Hepatocyte (in vitro differentiated cells): ENCODE measurements around the gene TOX2. TPM values are rescaled to one million over a fixed set of nuclear protein-coding genes. Genes with fewer than 3 reads are reported as not detected.

Experiments
- DNase-seq: peaks from one replicate; pipeline ENCODE4 v3.0.0-alpha.2; 2016; ENCODE audit warnings: low spot score
- H2AFZ ChIP-seq: fragments of 200-600 bp; sonication (generic); 2 replicates; pipeline ENCODE4 v1.6.0; 2016; ENCODE audit warnings: antibody characterized with exemption, mild to moderate bottlenecking
- H3K27ac ChIP-seq: fragments of 200-600 bp; sonication (generic); 2 replicates; pipeline ENCODE4 v1.5.1; 2016; ENCODE audit warnings: mild to moderate bottlenecking
- H3K27me3 ChIP-seq: fragments of 200-600 bp; sonication (generic); 2 replicates; pipeline ENCODE4 v1.6.1; 2016
- H3K36me3 ChIP-seq: fragments of 200-600 bp; sonication (generic); replicated peaks from 2 replicates; pipeline ENCODE4 v1.5.1; 2016; ENCODE audit warnings: low read depth; ENCODE audit not compliant: insufficient read depth
- H3K4me1 ChIP-seq: fragments of 200-600 bp; sonication (generic); 2 replicates; pipeline ENCODE4 v1.5.1; 2016; ENCODE audit warnings: mild to moderate bottlenecking, moderate library complexity; ENCODE audit not compliant: insufficient read depth
- H3K4me2 ChIP-seq: fragments of 200-600 bp; sonication (generic); 2 replicates; pipeline ENCODE4 v1.6.0; 2016
- H3K4me3 ChIP-seq: fragments of 200-600 bp; sonication (generic); 2 replicates; pipeline ENCODE4 v1.5.1; 2016; ENCODE audit warnings: mild to moderate bottlenecking
- H3K79me2 ChIP-seq: fragments of 200-600 bp; sonication (generic); 2 replicates; pipeline ENCODE4 v1.6.0; 2017; ENCODE audit warnings: mild to moderate bottlenecking
- H3K9me2 ChIP-seq: fragments of 200-600 bp; sonication (generic); replicated peaks from 2 replicates; pipeline ENCODE4 v1.6.0; 2017; ENCODE audit warnings: mild to moderate bottlenecking; ENCODE audit not compliant: insufficient read depth
- H3K9me3 ChIP-seq: fragments of 200-600 bp; sonication (generic); 2 replicates; pipeline ENCODE4 v1.5.1; 2016; ENCODE audit warnings: low read depth, mild to moderate bottlenecking
- H4K20me1 ChIP-seq: fragments of 200-600 bp; sonication (generic); 2 replicates; pipeline ENCODE4 v1.6.0; 2016; ENCODE audit warnings: mild to moderate bottlenecking; ENCODE audit not compliant: insufficient read depth, poor library complexity, severe bottlenecking
- EZH2 ChIP-seq: fragments of 200-600 bp; sonication (generic); IDR thresholded peaks from 2 replicates; pipeline ENCODE4 v1.6.1; 2016; ENCODE audit warnings: antibody characterized with exemption, mild to moderate bottlenecking, borderline replicate concordance
- EZH2phosphoT487 ChIP-seq: fragments of 200-600 bp; sonication (generic); IDR thresholded peaks from one replicate; pipeline ENCODE4 v1.6.1; 2018; ENCODE audit warnings: antibody characterized with exemption, mild to moderate bottlenecking, low read depth, moderate library complexity; ENCODE audit not compliant: unreplicated experiment, severe bottlenecking
- WGBS: methylation state at CpG from one replicate; pipeline ENCODE4 v1.1.6; 2016; ENCODE audit warnings: low lambda C conversion rate; ENCODE audit errors: missing lambda C conversion rate; 5-methylcytosine and 5-hydroxymethylcytosine counted together
- polyA plus RNA-seq: library from polyadenylated mRNA; unstranded; fragments of >200 nt; fragmentation: Nextera tagmentation; extraction: Ambion mirVana; gene quantifications from 2 replicates; pipeline ENCODE4 v1.2.1, GENCODE V29; 2016
- total RNA-seq: library from RNA; depleted of rRNA; stranded (reverse); fragments of >200 nt; gene quantifications from 2 replicates; pipeline ENCODE4 v1.2.3, GENCODE V29; 2014
- TF ChIP-seq, protein P1 (sequence below): fragments of 200-600 bp; sonication (generic); IDR thresholded peaks from 2 replicates; pipeline ENCODE4 v1.5.1; 2016; ENCODE audit warnings: antibody characterized with exemption, mild to moderate bottlenecking; ENCODE audit not compliant: poor library complexity

Gene TOX2
- total and polyA plus RNA-seq, 2 experiments from 2014 or later = 0.87 to 12.1 TPM

DNA sequence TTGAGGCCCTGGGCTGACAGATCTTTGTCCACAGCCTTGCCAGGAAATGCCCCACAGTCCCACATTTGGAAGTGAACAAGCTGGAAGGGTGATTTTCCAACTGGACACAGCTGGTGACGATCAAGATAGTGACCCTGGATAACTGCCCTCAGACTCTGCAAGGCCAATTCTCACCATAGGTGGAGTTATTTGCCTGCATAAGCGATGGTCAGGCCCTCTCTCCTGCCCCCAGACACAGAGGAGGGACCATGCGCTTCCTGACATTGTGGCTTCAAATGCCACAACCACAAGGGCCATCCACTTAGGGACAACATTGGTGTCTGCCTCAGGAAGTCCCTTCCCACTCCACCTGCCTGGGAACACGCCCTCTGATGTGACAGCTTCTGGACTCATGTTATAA, 176.4 kb downstream of the TOX2 start:
- no peaks in the 10 kb centered on the region for H3K79me2 ChIP-seq
- no peak for DNase-seq
- WGBS = 88% methylated on average over 4 of the region's 4 CpGs

DNA sequence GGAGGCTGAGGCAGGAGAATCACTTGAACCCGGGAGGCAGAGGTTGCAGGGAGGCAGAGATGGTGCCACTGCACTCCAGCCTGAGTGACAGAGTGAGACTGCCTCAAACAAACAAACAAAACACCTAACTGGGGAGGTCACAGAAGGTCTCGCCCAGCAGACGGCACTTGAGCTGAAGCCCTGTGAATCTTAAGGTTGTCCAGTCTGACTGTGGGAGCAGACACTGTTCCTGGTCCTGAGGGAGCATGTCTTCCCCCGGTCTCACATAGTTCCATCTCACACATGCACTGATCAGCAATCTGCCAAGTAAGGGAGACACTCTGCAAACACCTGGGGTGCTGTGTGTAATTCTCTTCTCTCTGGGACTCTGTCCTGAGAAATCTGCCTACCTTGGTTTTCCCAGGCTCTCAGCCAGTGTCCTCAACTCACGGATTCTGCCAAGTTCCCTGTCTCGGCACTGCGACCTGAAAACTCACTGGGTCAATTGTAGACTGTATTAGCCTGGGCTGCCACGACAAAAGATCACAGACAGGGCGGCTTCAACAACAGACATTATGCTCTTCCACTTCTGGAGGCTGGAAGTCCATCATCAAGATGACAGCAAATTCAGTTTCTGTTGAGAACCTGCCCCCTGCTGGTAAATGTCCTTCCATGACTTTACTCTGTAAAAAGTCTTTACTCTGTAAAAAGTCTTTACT, 178.0 kb downstream of the TOX2 start:
- H3K36me3 ChIP-seq = no peaks in the 10 kb centered on the region
- no peak overlapping the region for H3K4me3 ChIP-seq
- no peaks in the 10 kb centered on the region for H3K4me1 ChIP-seq
- H3K9me3 ChIP-seq = no peaks in the 10 kb centered on the region
- peak; percentile 65 for DNase-seq
- no peaks in the 10 kb centered on the region for H4K20me1 ChIP-seq
- no peaks in the 10 kb centered on the region for H3K27me3 ChIP-seq
- WGBS = 74% methylated on average over 9 of the region's 9 CpGs
- H3K79me2 ChIP-seq = no peaks in the 10 kb centered on the region
- TF ChIP-seq, protein P1, sequence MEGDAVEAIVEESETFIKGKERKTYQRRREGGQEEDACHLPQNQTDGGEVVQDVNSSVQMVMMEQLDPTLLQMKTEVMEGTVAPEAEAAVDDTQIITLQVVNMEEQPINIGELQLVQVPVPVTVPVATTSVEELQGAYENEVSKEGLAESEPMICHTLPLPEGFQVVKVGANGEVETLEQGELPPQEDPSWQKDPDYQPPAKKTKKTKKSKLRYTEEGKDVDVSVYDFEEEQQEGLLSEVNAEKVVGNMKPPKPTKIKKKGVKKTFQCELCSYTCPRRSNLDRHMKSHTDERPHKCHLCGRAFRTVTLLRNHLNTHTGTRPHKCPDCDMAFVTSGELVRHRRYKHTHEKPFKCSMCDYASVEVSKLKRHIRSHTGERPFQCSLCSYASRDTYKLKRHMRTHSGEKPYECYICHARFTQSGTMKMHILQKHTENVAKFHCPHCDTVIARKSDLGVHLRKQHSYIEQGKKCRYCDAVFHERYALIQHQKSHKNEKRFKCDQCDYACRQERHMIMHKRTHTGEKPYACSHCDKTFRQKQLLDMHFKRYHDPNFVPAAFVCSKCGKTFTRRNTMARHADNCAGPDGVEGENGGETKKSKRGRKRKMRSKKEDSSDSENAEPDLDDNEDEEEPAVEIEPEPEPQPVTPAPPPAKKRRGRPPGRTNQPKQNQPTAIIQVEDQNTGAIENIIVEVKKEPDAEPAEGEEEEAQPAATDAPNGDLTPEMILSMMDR = peak; percentile 58
- TF ChIP-seq EZH2 = no peak
- H2AFZ ChIP-seq = no peak overlapping the region
- H3K4me2 ChIP-seq = no peak overlapping the region
- no peak overlapping the region for H3K27ac ChIP-seq
- no peaks in the 10 kb centered on the region for H3K9me2 ChIP-seq

More for the DNA sequence above, 176.4 kb downstream of the TOX2 start:
- no peak for TF ChIP-seq EZH2phosphoT487
- TF ChIP-seq, protein P1 = no peak
- TF ChIP-seq EZH2 = no peak
- H3K27ac ChIP-seq = no peak overlapping the region
- no peaks in the 10 kb centered on the region for H3K27me3 ChIP-seq
- H3K9me3 ChIP-seq = no peaks in the 10 kb centered on the region
- no peak overlapping the region for H2AFZ ChIP-seq
- H3K4me2 ChIP-seq = no peak overlapping the region
- H3K9me2 ChIP-seq = no peaks in the 10 kb centered on the region
- H3K4me3 ChIP-seq = no peak overlapping the region
- H3K36me3 ChIP-seq = no peaks in the 10 kb centered on the region
- no peaks in the 10 kb centered on the region for H3K4me1 ChIP-seq
- no peaks in the 10 kb centered on the region for H4K20me1 ChIP-seq

DNA sequence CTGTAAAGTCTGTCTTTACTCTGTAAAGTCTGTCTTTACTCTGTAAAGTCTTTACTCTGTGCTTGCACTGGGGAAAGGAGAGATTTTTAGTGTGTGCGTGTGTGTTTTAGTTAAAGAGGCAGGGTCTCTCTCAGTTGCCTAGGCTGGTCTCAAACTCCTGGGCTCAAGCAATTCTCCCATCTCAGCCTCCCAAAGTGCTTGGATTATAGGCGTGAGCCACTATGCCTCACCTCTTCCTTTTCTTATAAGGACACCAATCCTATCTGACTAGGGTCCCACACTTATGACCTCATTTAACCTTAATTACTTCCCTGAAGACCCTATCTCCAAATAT, 178.6 kb downstream of the TOX2 start:
- Histone ChIP-seq H3K4me1 (no peaks in the 10 kb centered on the region), H2AFZ (no peak overlapping the region), H3K9me2 (no peaks in the 10 kb centered on the region), H3K4me3 (no peak overlapping the region), H4K20me1 (no peaks in the 10 kb centered on the region), H3K9me3 (no peaks in the 10 kb centered on the region), H3K27me3 (no peaks in the 10 kb centered on the region), H3K4me2 (no peak overlapping the region), H3K79me2 (no peaks in the 10 kb centered on the region), H3K27ac (no peak overlapping the region), H3K36me3 (no peaks in the 10 kb centered on the region)
- no peak for DNase-seq
- TF ChIP-seq EZH2 (no peak), EZH2phosphoT487 (no peak)
- TF ChIP-seq, protein P1 = no peak
- WGBS = 69% methylated on average over 2 of the region's 2 CpGs

DNA sequence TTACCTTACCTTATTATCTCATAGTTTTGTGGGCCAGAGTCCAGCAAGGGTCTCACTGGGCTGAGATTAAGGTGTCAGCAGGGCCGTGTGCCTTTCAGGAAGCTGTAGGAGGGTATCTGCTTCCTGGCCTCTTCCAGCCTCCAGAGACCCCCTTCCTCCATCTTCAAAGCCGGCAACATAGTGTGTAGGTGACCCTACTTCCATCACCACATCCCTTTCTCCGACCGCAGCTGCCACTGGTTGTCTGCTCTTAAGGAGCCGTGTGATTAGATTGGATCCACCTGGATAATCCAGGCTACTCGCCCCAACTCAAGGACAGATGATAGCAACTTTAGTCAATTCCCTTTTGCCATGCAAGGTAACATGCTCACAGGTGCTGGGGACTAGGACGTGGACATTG, 181.2 kb downstream of the TOX2 start:
- Histone ChIP-seq H3K4me2 (no peak overlapping the region), H3K4me1 (no peaks in the 10 kb centered on the region), H3K9me3 (no peaks in the 10 kb centered on the region), H4K20me1 (no peaks in the 10 kb centered on the region), H3K9me2 (no peaks in the 10 kb centered on the region), H3K79me2 (no peaks in the 10 kb centered on the region), H2AFZ (no peak overlapping the region), H3K4me3 (no peak overlapping the region), H3K36me3 (no peaks in the 10 kb centered on the region), H3K27me3 (no peaks in the 10 kb centered on the region), H3K27ac (no peak overlapping the region)
- WGBS = 92% methylated on average over 7 of the region's 7 CpGs
- TF ChIP-seq EZH2 = no peak
- TF ChIP-seq EZH2phosphoT487 = no peak
- TF ChIP-seq, protein P1 = no peak
- DNase-seq = no peak
